Fibroblast of villous mesenchyme (primary cell): Measurements from ENCODE around the gene KRT38. TPM values are rescaled to one million over a fixed set of nuclear protein-coding genes. Genes with fewer than 3 reads are reported as not detected.

Experiments used
- DNase-seq: peaks from one replicate; pipeline ENCODE4 v3.0.0-alpha.2; 2010; ENCODE audit warnings: low read depth
- H3K4me3 ChIP-seq: 2 replicates; pipeline ENCODE4 v1.5.1; 2011; ENCODE audit warnings: low read depth, mild to moderate bottlenecking, low read length
- total RNA-seq: library from RNA; depleted of rRNA; stranded (reverse); fragments of >200 nt; gene quantifications from 2 replicates; pipeline ENCODE4 v1.2.3, GENCODE V29; 2012
- TF ChIP-seq, protein P1 (sequence below): IDR thresholded peaks from 2 replicates; pipeline ENCODE4 v1.5.1; 2012; ENCODE audit warnings: low read depth, mild to moderate bottlenecking, low read length; ENCODE audit not compliant: insufficient read depth

The KRT38 gene
- total RNA-seq, 1 donor, result under 0.01 TPM

DNA sequence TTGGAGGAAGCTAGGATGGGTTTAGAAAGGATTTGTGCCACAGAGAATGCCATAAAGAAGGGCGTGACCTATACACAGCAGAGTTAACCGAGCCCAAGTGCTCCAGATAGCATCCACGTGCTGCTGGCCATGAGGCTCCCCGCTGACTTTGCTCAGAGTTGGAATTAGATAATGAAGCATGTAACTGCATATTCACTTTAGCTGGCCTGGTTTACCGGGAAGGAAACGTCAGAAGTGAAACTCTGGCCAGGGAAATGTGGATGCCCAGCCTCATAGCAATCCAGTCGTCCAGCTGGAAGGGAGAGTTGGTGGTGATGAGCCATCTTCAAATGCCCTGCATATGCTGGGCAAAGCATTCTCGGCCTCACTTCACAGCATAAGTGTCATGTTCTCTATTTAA, 34.1 kb upstream of the KRT38 start:
- DNase-seq, result no peak
- TF ChIP-seq, protein P1, sequence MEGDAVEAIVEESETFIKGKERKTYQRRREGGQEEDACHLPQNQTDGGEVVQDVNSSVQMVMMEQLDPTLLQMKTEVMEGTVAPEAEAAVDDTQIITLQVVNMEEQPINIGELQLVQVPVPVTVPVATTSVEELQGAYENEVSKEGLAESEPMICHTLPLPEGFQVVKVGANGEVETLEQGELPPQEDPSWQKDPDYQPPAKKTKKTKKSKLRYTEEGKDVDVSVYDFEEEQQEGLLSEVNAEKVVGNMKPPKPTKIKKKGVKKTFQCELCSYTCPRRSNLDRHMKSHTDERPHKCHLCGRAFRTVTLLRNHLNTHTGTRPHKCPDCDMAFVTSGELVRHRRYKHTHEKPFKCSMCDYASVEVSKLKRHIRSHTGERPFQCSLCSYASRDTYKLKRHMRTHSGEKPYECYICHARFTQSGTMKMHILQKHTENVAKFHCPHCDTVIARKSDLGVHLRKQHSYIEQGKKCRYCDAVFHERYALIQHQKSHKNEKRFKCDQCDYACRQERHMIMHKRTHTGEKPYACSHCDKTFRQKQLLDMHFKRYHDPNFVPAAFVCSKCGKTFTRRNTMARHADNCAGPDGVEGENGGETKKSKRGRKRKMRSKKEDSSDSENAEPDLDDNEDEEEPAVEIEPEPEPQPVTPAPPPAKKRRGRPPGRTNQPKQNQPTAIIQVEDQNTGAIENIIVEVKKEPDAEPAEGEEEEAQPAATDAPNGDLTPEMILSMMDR, result no peak
- H3K4me3 ChIP-seq, result no peak overlapping the region

DNA sequence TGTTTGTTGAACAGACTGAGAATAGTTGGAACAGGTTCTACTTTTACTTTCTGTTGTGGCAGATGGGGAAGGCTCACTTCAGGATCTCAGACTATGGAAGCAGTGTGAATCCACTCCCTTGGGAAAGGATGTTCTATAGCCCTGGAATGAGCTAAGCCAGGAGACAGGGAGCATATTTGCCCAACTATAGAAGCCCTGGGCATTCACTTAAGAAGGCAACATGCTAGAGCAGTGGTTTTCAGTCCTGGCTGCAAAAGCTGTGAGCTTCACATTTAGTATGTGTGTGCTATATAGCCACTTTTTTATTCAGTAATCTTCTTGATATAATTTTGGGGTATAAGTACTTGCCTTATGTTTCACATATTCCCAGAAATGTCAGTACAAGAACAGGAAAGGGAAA, 27.6 kb upstream of the KRT38 start:
- TF ChIP-seq, protein P1, result no peak
- DNase-seq, result no peak
- no peak overlapping the region for H3K4me3 ChIP-seq

DNA sequence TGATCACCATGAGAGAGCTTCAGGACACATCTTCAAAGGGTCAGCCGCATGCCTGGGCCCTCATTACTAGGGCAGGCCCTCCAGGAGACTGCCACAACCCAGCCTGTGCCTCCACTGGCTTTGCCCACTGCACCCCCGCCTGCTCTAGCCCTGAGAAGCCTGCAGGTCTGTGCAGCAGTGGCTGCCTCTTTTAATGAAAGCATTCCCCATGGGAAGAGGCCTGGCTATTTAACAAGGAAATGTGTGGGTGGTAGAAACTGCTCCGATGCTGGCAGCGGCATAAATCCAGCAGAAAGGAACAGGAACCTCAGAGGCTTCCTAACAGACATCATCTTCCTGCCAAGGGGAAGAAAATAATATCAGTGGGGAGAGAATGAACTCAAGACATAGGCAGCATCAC, 26.8 kb upstream of the KRT38 start:
- H3K4me3 ChIP-seq, result no peak overlapping the region
- DNase-seq, result no peak
- TF ChIP-seq, protein P1, result no peak

DNA sequence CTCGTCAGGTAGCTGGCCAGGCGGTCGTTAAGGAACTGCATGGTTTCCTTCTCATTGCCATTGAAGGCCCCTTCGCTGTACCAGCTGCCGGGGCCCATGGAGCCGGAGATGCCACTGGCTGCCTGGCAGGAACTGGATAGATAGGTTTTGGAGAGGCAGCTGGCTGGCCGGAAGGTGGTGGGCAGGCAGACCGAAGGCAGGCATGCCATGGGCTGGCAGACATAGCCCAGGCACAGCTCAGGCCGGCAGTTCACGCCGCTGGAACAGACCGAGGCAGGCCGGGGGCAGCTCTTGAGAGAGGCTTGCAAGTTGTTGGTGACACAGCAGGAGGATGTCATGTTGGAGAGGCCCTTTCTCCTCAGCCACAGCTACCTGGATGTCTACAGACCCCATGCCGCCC, 26.2 kb upstream of the KRT38 start, which contains the start of gene KRT32:
TSS of gene KRT32 (minus strand) at position 399 of the 400 bp plus-strand sequence. CDS start at position 338, 61 bp downstream.
- no peak within 1 kb of the TSS for H3K4me3 ChIP-seq
- no peak for DNase-seq
- TF ChIP-seq, protein P1, result no peak

DNA sequence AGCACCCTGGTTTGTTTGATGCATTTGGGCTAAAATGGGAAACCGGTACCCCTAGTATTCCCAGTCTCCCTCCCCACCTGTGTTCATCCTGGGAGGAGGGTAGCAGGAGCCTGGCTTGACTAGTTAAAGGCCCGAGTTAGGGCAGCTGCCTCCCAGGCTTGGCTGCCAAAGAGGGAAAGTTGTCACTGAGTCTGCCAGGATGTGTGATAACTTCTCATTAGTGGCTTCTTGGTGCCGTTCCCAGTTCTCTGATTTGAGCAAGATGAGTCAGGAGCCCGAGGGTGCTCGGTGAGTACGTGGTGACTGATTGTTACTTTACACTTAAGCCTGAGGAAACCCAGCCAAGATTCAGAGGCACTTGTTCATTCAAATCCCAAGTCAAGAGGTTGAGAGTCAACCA, 23.9 kb upstream of the KRT38 start:
- TF ChIP-seq, protein P1, result no peak
- peak; percentile 89 for DNase-seq
- H3K4me3 ChIP-seq, result no peak overlapping the region

DNA sequence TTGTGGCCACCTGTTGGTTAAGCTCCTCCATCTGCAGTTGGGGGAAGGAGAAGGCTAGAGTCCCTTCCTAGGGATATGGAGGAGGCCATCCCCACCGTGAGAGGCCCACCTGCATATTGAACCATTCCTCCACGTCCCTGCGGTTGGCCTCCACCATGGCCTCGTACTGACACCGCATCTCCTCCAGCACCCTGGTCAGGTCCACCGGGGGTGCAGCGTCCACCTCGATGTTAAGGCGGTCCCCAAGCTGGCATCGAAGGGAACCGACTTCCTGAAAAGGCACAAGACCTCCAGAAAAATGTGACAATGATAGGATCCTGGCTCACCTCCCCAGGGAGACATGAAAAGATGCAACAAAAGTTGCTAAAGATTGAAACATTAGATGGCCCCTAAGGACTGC, 23.4 kb upstream of the KRT38 start:
- DNase-seq, result no peak
- TF ChIP-seq, protein P1, result no peak
- H3K4me3 ChIP-seq, result no peak overlapping the region

DNA sequence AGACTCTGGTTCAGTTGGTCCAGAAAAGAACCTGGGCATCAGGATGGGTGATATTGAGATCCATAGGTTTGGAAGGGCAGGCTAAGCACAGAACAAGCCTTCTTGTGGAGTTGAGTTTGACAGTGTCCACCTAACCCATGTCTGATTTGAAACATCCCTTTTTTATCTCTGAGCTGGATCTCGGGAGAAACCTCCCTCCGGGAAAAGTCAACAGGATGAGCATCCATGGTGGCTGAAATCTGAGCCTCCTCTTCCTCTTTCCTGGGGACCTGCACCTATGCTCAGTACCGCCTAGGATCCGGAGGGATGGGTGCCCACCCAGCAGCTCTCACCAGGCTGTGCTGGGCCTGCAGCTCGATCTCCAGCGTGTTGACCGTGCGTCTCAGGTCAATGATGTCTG, 23.0 kb upstream of the KRT38 start:
- no peak for DNase-seq
- H3K4me3 ChIP-seq, result no peak overlapping the region
- TF ChIP-seq, protein P1, result no peak
